Muscle layer of duodenum (tissue), 2 donors: Measurements from ENCODE around the gene KDM2A.

ENCODE experiments used
- H3K27ac ChIP-seq: one replicate; pipeline ENCODE4 v1.7.0; 2013; ENCODE audit warnings: mild to moderate bottlenecking, low read length
- H3K27me3 ChIP-seq: one replicate; pipeline ENCODE4 v1.7.0; 2013; ENCODE audit warnings: low read depth, mild to moderate bottlenecking, control low read depth, low read length
- H3K36me3 ChIP-seq, 2 donors: one replicate each; pipeline ENCODE4 v1.7.0; 2013; ENCODE audit warnings: low read length in 2 of 2, control low read depth in 1 of 2, mild to moderate bottlenecking in 1 of 2; ENCODE audit not compliant: insufficient read depth in 2 of 2, control insufficient read depth in 1 of 2
- H3K4me1 ChIP-seq, 2 donors: one replicate each; pipeline ENCODE4 v1.7.0; 2013; ENCODE audit warnings: low read length in 2 of 2, mild to moderate bottlenecking in 2 of 2, control low read depth in 1 of 2, moderate library complexity in 1 of 2; ENCODE audit not compliant: insufficient read depth in 2 of 2, control insufficient read depth in 1 of 2
- H3K4me3 ChIP-seq, 2 donors: one replicate each; pipeline ENCODE4 v1.7.0; 2013; ENCODE audit warnings: low read length in 2 of 2, low read depth in 1 of 2, mild to moderate bottlenecking in 1 of 2
- H3K9me3 ChIP-seq, 2 donors: one replicate each; pipeline ENCODE4 v1.7.0; 2013; ENCODE audit warnings: low read length in 2 of 2, control low read depth in 1 of 2, mild to moderate bottlenecking in 1 of 2; ENCODE audit not compliant: control insufficient read depth in 1 of 2
- donor health status: healthy.

Gene KDM2A

GRCh38 chr11:67269401-67270255 is 150.6 kb downstream of the KDM2A start:
- H3K27me3 ChIP-seq: no peaks in the 10 kb centered on the region
- H3K27ac ChIP-seq: peak overlapping the region; percentile 88
- no peaks in the 10 kb centered on the region for H3K36me3 ChIP-seq
- H3K4me1 ChIP-seq: peaks cover 35 to 79% of the 10 kb centered on the region in 2 donors
- H3K9me3 ChIP-seq: no peaks in the 10 kb centered on the region
- H3K4me3 ChIP-seq: peak overlapping the region; percentile 51 to 55

GRCh38 chr11:67270256-67271204 is 151.5 kb downstream of the KDM2A start:
- H3K9me3 ChIP-seq: no peaks in the 10 kb centered on the region
- peaks cover 37 to 88% of the 10 kb centered on the region in 2 donors for H3K4me1 ChIP-seq
- H3K36me3 ChIP-seq: no peaks in the 10 kb centered on the region
- peak overlapping the region; percentile 51 to 55 for H3K4me3 ChIP-seq
- peak overlapping the region; percentile 88 for H3K27ac ChIP-seq
- no peaks in the 10 kb centered on the region for H3K27me3 ChIP-seq

DNA sequence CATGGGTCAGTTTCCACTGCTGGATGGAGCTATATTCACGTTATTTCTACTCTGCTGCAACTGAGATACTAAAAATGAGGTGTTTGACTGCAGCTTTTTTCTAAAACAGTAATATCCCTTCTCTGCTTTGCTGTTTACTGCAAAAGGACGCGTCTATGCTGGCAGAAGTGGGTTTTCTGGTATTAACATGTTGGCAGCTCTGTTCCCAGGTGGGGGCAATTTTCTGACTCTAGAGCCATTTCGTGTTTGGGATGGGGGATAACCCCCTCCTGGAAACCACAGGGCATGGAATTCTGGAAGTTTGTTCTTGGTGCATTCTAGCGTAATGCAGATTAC is 152.1 kb downstream of the KDM2A start:
- Histone ChIP-seq H3K27me3 (no peaks in the 10 kb centered on the region), H3K9me3 (no peaks in the 10 kb centered on the region), H3K4me3 (peak overlapping the region in 1 of 2 donors; percentile 55), H3K27ac (peak overlapping the region; percentile 88), H3K4me1 (peaks cover 39 to 91% of the 10 kb centered on the region in 2 donors), H3K36me3 (no peaks in the 10 kb centered on the region)

DNA sequence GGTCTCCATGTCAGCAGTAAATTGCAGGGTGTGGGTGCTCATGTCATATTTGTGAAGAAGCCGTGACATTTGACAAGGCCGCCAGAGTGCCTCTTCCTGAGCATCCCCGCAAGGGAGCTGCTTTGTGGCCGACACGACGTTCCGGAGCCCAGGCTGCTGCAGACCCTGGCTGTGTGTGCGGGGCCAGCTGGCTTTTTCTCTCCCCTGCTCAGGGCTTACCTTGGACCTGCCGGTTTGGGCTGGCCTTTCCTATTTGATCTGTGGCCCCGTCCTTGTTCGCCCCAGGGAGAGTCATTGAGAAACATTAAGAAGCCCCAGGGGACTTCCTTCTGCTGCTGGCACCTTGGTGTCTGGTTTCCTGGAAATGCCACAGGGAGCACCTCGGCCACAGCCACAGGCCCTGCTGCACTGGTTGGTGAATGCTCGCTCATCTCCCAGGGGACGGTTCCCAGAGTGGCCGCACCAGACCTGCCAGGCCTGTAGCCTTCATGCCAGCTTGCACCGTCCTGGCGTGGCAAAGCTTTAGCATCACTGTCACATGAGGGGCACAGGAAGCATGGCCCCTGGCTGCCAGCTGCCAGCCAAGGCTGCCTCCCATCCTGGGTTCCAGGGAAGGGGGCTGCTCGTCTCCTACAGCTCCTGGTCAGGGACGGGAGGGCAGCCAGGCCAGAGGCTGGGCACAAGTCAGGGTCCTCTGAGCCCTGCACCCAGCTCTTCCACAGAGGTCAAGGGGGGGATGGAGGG is 152.7 kb downstream of the KDM2A start:
- Histone ChIP-seq H3K36me3 (no peaks in the 10 kb centered on the region), H3K4me3 (peak overlapping the region in 1 of 2 donors; percentile 22), H3K4me1 (peaks cover 43 to 96% of the 10 kb centered on the region in 2 donors), H3K27ac (peak overlapping the region; percentile 14), H3K27me3 (no peaks in the 10 kb centered on the region), H3K9me3 (no peaks in the 10 kb centered on the region)

DNA sequence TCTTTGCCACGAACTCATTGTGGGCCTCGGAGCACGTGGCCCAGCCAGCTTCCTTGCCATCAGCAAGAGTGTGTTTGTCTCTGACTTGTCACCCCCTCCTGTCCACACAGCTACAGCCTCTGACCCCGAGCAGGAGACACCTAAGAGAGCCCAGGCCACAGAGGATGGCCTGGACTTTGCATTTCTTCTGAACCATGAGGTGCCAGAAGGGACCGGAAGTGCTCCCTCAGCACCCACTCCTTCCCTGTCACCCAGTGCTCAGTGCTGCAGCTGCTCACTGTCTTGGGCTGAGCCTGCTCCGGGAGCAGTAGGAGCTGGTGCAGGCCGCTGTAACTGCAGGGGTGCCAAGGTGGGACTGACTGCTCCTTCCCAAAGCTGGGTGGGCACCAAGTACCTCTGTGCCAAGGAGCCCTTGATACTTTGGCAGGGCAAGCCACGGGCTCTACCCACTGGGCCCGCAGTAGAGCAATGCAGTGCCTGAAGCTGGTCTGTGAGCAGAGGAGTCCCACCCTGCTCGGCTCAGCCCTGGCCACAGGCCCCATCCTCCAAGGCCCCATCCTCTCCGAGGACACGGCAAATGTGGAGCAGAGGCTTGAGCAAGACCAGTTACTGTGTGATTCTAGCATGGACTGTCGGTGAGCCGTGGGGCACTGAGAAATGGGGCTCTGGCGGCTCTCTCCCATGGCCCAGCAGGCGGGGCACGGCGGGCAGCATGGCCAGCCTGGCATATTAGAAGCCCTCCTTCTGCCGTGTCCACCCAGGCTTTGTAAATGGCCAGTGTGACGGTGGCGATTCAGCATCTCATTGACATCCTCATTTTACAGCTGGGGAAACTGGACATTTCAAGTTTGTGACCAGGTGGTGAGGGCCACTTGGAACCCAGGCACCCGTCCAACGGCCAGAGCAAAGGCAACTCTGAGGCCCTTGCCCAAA is 153.5 kb downstream of the KDM2A start:
- H3K4me3 ChIP-seq: peak overlapping the region in 1 of 2 donors; percentile 22

GRCh38 chr11:67273260-67273990 is 154.4 kb downstream of the KDM2A start:
- H3K27me3 ChIP-seq: no peaks in the 10 kb centered on the region
- H3K4me3 ChIP-seq: no peak overlapping the region
- peaks cover 43 to 99% of the 10 kb centered on the region in 2 donors for H3K4me1 ChIP-seq
- H3K36me3 ChIP-seq: no peaks in the 10 kb centered on the region
- H3K27ac ChIP-seq: peak overlapping the region; percentile 29
- H3K9me3 ChIP-seq: no peaks in the 10 kb centered on the region

More for the DNA sequence above, 153.5 kb downstream of the KDM2A start:
- no peaks in the 10 kb centered on the region for H3K27me3 ChIP-seq
- H3K27ac ChIP-seq: peak overlapping the region; percentile 29
- no peaks in the 10 kb centered on the region for H3K36me3 ChIP-seq
- no peaks in the 10 kb centered on the region for H3K9me3 ChIP-seq
- peaks cover 43 to 99% of the 10 kb centered on the region in 2 donors for H3K4me1 ChIP-seq

GRCh38 chr11:67274768-67275605 is 155.9 kb downstream of the KDM2A start:
- Histone ChIP-seq H3K36me3 (peaks cover 10 to 11% of the 10 kb centered on the region in 2 donors), H3K9me3 (no peaks in the 10 kb centered on the region), H3K27me3 (no peaks in the 10 kb centered on the region), H3K4me1 (peaks cover 34 to 86% of the 10 kb centered on the region in 2 donors), H3K4me3 (no peak overlapping the region), H3K27ac (peak overlapping the region; percentile 39)

DNA sequence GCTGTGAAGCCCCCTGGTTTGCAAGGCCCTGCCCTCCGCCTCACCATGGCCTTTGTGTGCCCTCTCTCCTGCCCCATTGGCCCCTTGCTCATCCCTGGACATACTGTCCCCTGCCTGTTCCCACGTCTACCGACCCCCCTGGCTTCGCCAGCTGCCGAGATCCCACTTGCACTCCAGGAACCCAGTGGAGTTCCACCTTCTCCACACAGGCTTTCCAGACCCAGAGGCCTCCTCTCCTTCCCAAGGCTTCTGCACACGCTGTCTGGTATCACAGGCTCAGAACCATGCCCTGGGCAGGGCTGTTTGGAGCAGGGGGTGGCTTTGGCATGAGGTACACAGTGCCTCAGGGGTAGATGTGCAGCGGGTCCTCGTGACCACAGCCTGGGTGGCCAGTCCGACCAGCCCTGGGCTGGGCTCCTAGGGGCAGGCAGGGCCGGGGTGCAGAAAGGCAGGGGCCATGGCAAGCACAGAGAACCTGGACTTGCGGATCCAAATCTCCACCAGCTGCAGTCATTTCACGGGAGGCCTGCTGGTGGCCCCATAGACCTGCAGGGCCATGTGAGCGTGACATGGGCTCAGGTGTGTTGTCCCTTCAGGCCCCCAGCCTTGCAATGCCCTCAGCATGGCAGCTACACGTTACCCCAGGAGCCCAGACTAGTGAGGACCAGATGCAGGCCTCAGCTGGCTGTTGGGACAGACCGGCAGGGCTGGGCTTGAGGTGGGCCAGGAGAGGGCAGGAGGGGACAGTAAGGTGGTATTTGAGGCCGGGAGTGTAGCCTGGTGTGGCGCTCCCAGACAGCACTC is 156.7 kb downstream of the KDM2A start:
- Histone ChIP-seq H3K4me3 (no peak overlapping the region), H3K27me3 (no peaks in the 10 kb centered on the region), H3K36me3 (peaks cover 17 to 19% of the 10 kb centered on the region in 2 donors), H3K4me1 (peaks cover 26 to 78% of the 10 kb centered on the region in 2 donors), H3K9me3 (no peaks in the 10 kb centered on the region), H3K27ac (no peak overlapping the region)
